Thyroid gland (tissue), 4 donors: ENCODE measurements around the gene WDR77.

Experiments used
- POLR2A ChIP-seq, 2 donors: fragments of 450-650 bp; IDR thresholded peaks; one replicate each; pipeline ENCODE4 v1.6.1; 2017; ENCODE audit warnings: antibody characterized with exemption in 2 of 2, mild to moderate bottlenecking in 2 of 2, moderate library complexity in 1 of 2
- TF ChIP-seq, protein P1 (sequence below), 6 experiments: fragments of 200-600 bp in 3 of 6; fragments of 450-650 bp in 3 of 6; sonication (generic) in 3 of 6; IDR thresholded peaks; one replicate each; pipeline ENCODE4 v1.5.1; 2016 to 2019; ENCODE audit warnings: antibody characterized with exemption in 6 of 6, mild to moderate bottlenecking in 2 of 6, inconsistent platforms in 1 of 6, moderate library complexity in 1 of 6

DNA sequence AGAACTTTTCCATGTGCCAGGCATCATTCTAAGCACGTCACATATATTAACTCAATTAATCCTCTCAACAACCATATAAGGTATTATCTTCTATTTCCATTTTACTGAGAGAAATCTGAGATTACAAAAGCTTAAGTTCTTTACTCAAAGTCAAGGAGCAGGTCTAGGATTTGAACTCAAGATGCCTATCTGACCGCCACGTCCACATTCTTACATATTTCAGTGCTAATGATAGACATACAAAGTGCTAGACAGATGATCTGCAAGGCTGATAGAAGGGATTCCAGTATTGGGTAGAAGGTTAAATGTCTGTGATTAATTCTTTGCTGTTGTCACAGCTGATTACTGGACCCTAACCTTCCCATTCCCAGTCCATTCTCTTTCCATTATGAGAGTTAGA is 4.7 kb upstream of the WDR77 start:
- TF ChIP-seq, protein P1, sequence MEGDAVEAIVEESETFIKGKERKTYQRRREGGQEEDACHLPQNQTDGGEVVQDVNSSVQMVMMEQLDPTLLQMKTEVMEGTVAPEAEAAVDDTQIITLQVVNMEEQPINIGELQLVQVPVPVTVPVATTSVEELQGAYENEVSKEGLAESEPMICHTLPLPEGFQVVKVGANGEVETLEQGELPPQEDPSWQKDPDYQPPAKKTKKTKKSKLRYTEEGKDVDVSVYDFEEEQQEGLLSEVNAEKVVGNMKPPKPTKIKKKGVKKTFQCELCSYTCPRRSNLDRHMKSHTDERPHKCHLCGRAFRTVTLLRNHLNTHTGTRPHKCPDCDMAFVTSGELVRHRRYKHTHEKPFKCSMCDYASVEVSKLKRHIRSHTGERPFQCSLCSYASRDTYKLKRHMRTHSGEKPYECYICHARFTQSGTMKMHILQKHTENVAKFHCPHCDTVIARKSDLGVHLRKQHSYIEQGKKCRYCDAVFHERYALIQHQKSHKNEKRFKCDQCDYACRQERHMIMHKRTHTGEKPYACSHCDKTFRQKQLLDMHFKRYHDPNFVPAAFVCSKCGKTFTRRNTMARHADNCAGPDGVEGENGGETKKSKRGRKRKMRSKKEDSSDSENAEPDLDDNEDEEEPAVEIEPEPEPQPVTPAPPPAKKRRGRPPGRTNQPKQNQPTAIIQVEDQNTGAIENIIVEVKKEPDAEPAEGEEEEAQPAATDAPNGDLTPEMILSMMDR (IDR thresholded peaks at IDR 0.05), result no peak
- TF ChIP-seq POLR2A (IDR thresholded peaks at IDR 0.05), result no peak
